ENCODE data around the gene MINDY3.
"Not testable (repeated sequence)": the region's sequence is repeated elsewhere in the genome, so short reads cannot be mapped to it uniquely, and the experiment has no call there.

MINDY3 gene

GRCh38 chr10:15775513-15775912, 84.8 kb downstream of the MINDY3 start:
- no peaks in the 10 kb centered on the region for H3K27me3 ChIP-seq (ENCODE audit: insufficient read depth, low read length)
- H4K12ac ChIP-seq (ENCODE audit: low read depth, low read length), result no peak overlapping the region
- no peak overlapping the region for H3K4ac ChIP-seq (ENCODE audit: low read depth, low read length)
- no peak overlapping the region for H4K91ac ChIP-seq (ENCODE audit: low read depth, low read length)
- no peak overlapping the region for H4K8ac ChIP-seq (ENCODE audit: low read depth, low read length)
- no peaks in the 10 kb centered on the region for H3K79me1 ChIP-seq (ENCODE audit: low read length)
- no peaks in the 10 kb centered on the region for H3K79me2 ChIP-seq (ENCODE audit: control insufficient read depth, insufficient read depth, low read length, poor library complexity)
- no peak overlapping the region for H3K4me2 ChIP-seq (ENCODE audit: low read length)
- H3K23ac ChIP-seq (ENCODE audit: low read length), result no peak overlapping the region
- no peak overlapping the region for H2BK12ac ChIP-seq (ENCODE audit: low read length)
- H3K36me3 ChIP-seq (ENCODE audit: control insufficient read depth in 1 of 2, insufficient read depth in 2 of 2, low read length in 2 of 2), result peaks cover 2 to 4% of the 10 kb centered on the region in 2 experiments
- no peaks in the 10 kb centered on the region for H3K9me3 ChIP-seq (ENCODE audit: insufficient read depth, low read depth, low read length)
- H3K14ac ChIP-seq (ENCODE audit: low read length), result no peak overlapping the region
- H3K18ac ChIP-seq (ENCODE audit: low read length), result no peak overlapping the region
- H2AK5ac ChIP-seq (ENCODE audit: low read length), result no peak overlapping the region
- H3K9ac ChIP-seq (ENCODE audit: low read length), result no peak overlapping the region
- H2BK5ac ChIP-seq (ENCODE audit: low read depth, low read length, poor library complexity), result no peak overlapping the region
- H2AFZ ChIP-seq (ENCODE audit: insufficient read depth, low read length, poor library complexity), result no peak overlapping the region
- WGBS (ENCODE audit: extremely low coverage, insufficient coverage, insufficient read length), result no CpG with 5 or more reads among the region's 1 CpG
- H2BK120ac ChIP-seq (ENCODE audit: insufficient read depth, low read length, poor library complexity), result no peak overlapping the region
- H3K27ac ChIP-seq (ENCODE audit: low read depth, low read length), result no peak overlapping the region
- peak in 1 of 2 donors; percentile 14 for DNase-seq
- no peaks in the 10 kb centered on the region for H3K4me1 ChIP-seq (ENCODE audit: control insufficient read depth in 1 of 2, insufficient read depth in 2 of 2, low read length in 2 of 2)
- no peak overlapping the region for H3K4me3 ChIP-seq (ENCODE audit: low read depth, low read length)

GRCh38 chr10:15774534-15774933, 85.8 kb downstream of the MINDY3 start:
- not testable (repeated sequence) for H4K91ac ChIP-seq (ENCODE audit: low read depth, low read length); H3K4me2 ChIP-seq (ENCODE audit: low read length); H4K12ac ChIP-seq (ENCODE audit: low read depth, low read length); H4K8ac ChIP-seq (ENCODE audit: low read depth, low read length); H3K4me1 ChIP-seq (ENCODE audit: control insufficient read depth in 1 of 2, insufficient read depth in 2 of 2, low read length in 2 of 2); H3K14ac ChIP-seq (ENCODE audit: low read length); H3K23ac ChIP-seq (ENCODE audit: low read length); H2AK5ac ChIP-seq (ENCODE audit: low read length); H2AFZ ChIP-seq (ENCODE audit: insufficient read depth, low read length, poor library complexity); H3K9ac ChIP-seq (ENCODE audit: low read length); H2BK12ac ChIP-seq (ENCODE audit: low read length); H3K4me3 ChIP-seq (ENCODE audit: low read depth, low read length); H3K27me3 ChIP-seq (ENCODE audit: insufficient read depth, low read length); DNase-seq; H3K18ac ChIP-seq (ENCODE audit: low read length); H2BK120ac ChIP-seq (ENCODE audit: insufficient read depth, low read length, poor library complexity); H2BK5ac ChIP-seq (ENCODE audit: low read depth, low read length, poor library complexity); H3K79me1 ChIP-seq (ENCODE audit: low read length); H3K9me3 ChIP-seq (ENCODE audit: insufficient read depth, low read depth, low read length); H3K27ac ChIP-seq (ENCODE audit: low read depth, low read length); H3K36me3 ChIP-seq (ENCODE audit: control insufficient read depth in 1 of 2, insufficient read depth in 2 of 2, low read length in 2 of 2); H3K79me2 ChIP-seq (ENCODE audit: control insufficient read depth, insufficient read depth, low read length, poor library complexity); H3K4ac ChIP-seq (ENCODE audit: low read depth, low read length)
- WGBS (ENCODE audit: extremely low coverage, insufficient coverage, insufficient read length), result no CpG with 5 or more reads among the region's 4 CpGs

GRCh38 chr10:15764892-15765454, 95.3 kb downstream of the MINDY3 start:
- WGBS (ENCODE audit: extremely low coverage, insufficient coverage, insufficient read length), result no CpG with 5 or more reads among the region's 2 CpGs
- Histone ChIP-seq H3K14ac (ENCODE audit: low read length) (no peak overlapping the region), H2AK5ac (ENCODE audit: low read length) (no peak overlapping the region), H3K79me1 (ENCODE audit: low read length) (no peaks in the 10 kb centered on the region), H2BK120ac (ENCODE audit: insufficient read depth, low read length, poor library complexity) (no peak overlapping the region), H3K4ac (ENCODE audit: low read depth, low read length) (no peak overlapping the region), H2BK12ac (ENCODE audit: low read length) (no peak overlapping the region), H3K9me3 (ENCODE audit: insufficient read depth, low read depth, low read length) (peaks cover 3% of the 10 kb centered on the region), H4K8ac (ENCODE audit: low read depth, low read length) (no peak overlapping the region), H3K9ac (ENCODE audit: low read length) (no peak overlapping the region), H3K18ac (ENCODE audit: low read length) (no peak overlapping the region), H3K79me2 (ENCODE audit: control insufficient read depth, insufficient read depth, low read length, poor library complexity) (no peaks in the 10 kb centered on the region), H3K4me2 (ENCODE audit: low read length) (no peak overlapping the region), H3K27ac (ENCODE audit: low read depth, low read length) (no peak overlapping the region), H3K4me3 (ENCODE audit: low read depth, low read length) (no peak overlapping the region), H2AFZ (ENCODE audit: insufficient read depth, low read length, poor library complexity) (no peak overlapping the region), H3K4me1 (ENCODE audit: control insufficient read depth in 1 of 2, insufficient read depth in 2 of 2, low read length in 2 of 2) (no peaks in the 10 kb centered on the region), H4K91ac (ENCODE audit: low read depth, low read length) (no peak overlapping the region), H3K27me3 (ENCODE audit: insufficient read depth, low read length) (no peaks in the 10 kb centered on the region), H3K23ac (ENCODE audit: low read length) (no peak overlapping the region), H3K36me3 (ENCODE audit: control insufficient read depth in 1 of 2, insufficient read depth in 2 of 2, low read length in 2 of 2) (no peaks in the 10 kb centered on the region), H2BK5ac (ENCODE audit: low read depth, low read length, poor library complexity) (no peak overlapping the region), H4K12ac (ENCODE audit: low read depth, low read length) (no peak overlapping the region)
- DNase-seq, result no peak

- no peak overlapping the region for H4K12ac ChIP-seq (ENCODE audit: low read depth, low read length)
- no peak overlapping the region for H3K27ac ChIP-seq (ENCODE audit: low read depth, low read length)
- no peak overlapping the region for H3K4ac ChIP-seq (ENCODE audit: low read depth, low read length)
- H3K79me1 ChIP-seq (ENCODE audit: low read length), result no peaks in the 10 kb centered on the region
- H3K79me2 ChIP-seq (ENCODE audit: control insufficient read depth, insufficient read depth, low read length, poor library complexity), result no peaks in the 10 kb centered on the region
- no peak overlapping the region for H4K91ac ChIP-seq (ENCODE audit: low read depth, low read length)
- no CpG with 5 or more reads among the region's 8 CpGs for WGBS (ENCODE audit: extremely low coverage, insufficient coverage, insufficient read length)
- no peaks in the 10 kb centered on the region for H3K27me3 ChIP-seq (ENCODE audit: insufficient read depth, low read length)
- H3K36me3 ChIP-seq (ENCODE audit: control insufficient read depth in 1 of 2, insufficient read depth in 2 of 2, low read length in 2 of 2), result no peaks in the 10 kb centered on the region
- no peak overlapping the region for H2AK5ac ChIP-seq (ENCODE audit: low read length)
- H3K14ac ChIP-seq (ENCODE audit: low read length), result no peak overlapping the region
- H2AFZ ChIP-seq (ENCODE audit: insufficient read depth, low read length, poor library complexity), result no peak overlapping the region
- H2BK5ac ChIP-seq (ENCODE audit: low read depth, low read length, poor library complexity), result no peak overlapping the region
- H3K4me2 ChIP-seq (ENCODE audit: low read length), result no peak overlapping the region
- no peak overlapping the region for H2BK12ac ChIP-seq (ENCODE audit: low read length)
- H3K18ac ChIP-seq (ENCODE audit: low read length), result no peak overlapping the region
- no peak for DNase-seq
- no peak overlapping the region for H3K9ac ChIP-seq (ENCODE audit: low read length)
- H4K8ac ChIP-seq (ENCODE audit: low read depth, low read length), result no peak overlapping the region
- H3K9me3 ChIP-seq (ENCODE audit: insufficient read depth, low read depth, low read length), result peaks cover 3% of the 10 kb centered on the region
- H3K23ac ChIP-seq (ENCODE audit: low read length), result no peak overlapping the region
- H3K4me1 ChIP-seq (ENCODE audit: control insufficient read depth in 1 of 2, insufficient read depth in 2 of 2, low read length in 2 of 2), result no peaks in the 10 kb centered on the region
- no peak overlapping the region for H3K4me3 ChIP-seq (ENCODE audit: low read depth, low read length)
- no peak overlapping the region for H2BK120ac ChIP-seq (ENCODE audit: insufficient read depth, low read length, poor library complexity)
These were observed 97.3 kb downstream of the MINDY3 start for GRCh38 chr10:15763006-15763405.
